NCI-H1930 (cell line): ENCODE data around the gene PARN.
A peak's percentile ranks its signal among the peaks of the same experiment; 100 is the strongest.

Source experiments
- DNase-seq, 2 experiments: peaks; one replicate each; lab custom pipeline; 2025; lab: John Stamatoyannopoulos, UW

PARN gene

DNA sequence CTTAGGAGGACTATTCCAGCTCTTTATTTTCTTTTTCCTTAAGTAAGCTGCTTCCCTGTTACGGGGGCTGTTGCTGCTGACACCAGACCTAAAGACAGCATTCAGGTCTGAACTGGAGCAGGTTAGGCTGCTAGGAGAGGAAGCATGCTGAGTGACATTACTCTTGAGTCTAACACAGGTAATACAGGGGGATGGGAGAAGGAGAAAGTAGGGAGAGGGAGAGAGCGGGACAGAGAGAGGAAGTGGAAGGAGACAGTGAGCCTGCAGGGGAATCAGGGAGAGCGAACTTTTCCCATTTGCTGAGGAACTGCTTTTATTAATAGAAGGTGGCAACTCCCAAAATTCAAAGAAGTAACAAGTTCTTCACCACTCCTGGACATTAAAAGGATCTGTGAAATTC, 130.9 kb downstream of the PARN start:
- no peak for DNase-seq

GRCh38 chr16:14497245-14498082, 132.6 kb downstream of the PARN start:
- no peak for DNase-seq

DNA sequence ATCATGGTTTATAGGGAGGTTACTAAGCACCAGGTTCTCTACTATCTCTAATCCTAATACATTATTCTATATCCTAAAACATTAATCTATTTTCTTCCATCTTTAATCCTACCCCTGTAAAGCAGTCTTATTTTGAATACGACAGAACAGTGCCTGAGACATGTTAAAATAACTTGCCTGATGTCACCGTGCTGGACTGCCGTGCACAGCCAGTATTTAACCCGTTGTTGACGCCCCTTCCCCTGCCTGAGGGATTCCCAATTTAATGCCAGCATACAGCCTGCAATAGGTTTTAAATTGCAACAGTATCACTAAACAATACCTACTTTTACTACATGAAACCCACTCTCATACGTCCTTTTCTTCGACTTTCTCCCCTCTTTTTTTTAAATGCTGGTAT, 133.3 kb downstream of the PARN start:
- DNase-seq = no peak

- DNase-seq = no peak
These were observed 133.9 kb downstream of the PARN start for GRCh38 chr16:14496047-14496770.

DNA sequence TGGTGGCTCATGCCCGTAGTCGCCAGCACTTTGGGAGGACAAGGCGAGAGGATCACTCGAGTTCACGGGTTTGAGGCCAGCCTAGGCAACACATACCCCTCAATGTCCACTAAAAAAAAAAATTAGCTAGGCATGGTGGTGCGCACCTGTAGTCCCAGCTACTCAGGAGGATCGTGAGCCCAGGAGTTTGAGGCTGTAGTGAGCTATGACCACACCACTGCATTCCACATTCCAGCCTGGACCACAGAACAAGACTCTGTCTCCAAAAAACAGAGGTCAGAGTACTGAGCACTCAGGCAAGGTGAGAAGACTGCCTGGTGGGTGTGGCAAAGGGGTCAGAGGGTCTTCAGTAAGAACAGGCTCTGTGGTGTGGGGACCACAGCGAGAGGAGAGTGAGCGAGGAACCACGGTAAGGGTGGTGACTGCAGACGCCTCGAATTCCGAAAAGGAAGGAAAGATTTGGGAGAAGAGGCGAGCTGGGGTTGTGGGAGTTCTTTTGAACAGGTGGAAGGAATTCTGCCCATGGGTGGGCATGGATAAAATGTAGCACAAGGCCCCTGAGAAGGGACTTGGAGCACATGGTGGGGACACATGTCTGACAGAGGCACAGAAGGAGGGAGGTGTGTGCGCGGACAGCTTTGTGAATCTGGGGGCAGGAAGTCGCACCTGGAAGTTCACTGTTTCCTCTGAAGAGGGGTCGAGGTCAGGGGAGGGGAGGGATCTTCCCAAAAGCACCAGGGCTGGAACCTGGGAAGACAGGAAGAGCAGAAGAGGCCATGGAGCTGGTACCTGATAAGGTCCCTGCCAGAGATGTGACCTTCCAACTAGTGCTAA, 134.6 kb downstream of the PARN start:
- DNase-seq = no peak

GRCh38 chr16:14494396-14494966, 135.6 kb downstream of the PARN start:
- no peak for DNase-seq

GRCh38 chr16:14493791-14494190, 136.3 kb downstream of the PARN start:
- DNase-seq = no peak

DNA sequence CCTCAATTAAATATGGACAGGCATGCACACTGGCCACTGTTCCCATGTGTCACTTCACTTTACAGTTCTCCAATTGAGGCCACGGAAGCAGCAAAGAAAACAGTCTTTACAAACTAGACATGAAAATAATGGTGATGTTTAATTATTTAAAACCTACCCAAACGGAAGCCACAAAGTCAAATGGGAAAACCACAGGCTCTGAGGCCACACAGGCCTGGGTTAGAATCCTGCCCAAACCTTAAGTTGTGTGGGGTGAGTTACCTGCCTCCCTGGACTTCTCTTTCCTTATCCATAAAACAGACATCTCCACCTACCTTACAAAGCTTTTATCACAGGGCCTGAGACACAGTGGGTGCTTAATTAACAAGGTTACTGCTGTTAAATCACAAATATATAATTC, 137.4 kb downstream of the PARN start:
- no peak for DNase-seq

- no peak for DNase-seq
These were observed 138.1 kb downstream of the PARN start for GRCh38 chr16:14491861-14492529.

- DNase-seq = no peak
These were observed 139.8 kb downstream of the PARN start for GRCh38 chr16:14490235-14490634.

GRCh38 chr16:14489460-14489859, 140.6 kb downstream of the PARN start:
- peak in 1 of 2 experiments; percentile 14 for DNase-seq

DNA sequence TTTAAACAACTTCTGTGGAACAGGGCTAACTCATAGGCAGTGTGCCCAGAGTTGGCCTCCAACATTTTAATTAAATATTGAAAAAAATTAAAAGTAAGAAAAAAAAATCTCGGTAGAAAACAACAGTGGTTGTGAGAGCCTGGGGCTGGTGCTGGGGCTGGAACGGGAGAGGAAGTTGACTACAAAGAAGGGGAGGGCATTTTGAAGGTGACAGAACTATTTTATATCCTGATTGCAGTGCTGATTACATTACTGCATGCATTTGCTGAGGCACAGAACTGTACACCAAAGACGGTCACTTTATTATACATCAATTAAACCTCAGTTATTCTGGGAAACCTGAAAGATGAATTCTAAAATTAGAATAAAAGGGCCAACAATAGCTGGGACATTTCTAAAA, 142.5 kb downstream of the PARN start:
- DNase-seq = no peak

GRCh38 chr16:14486520-14487303, 143.3 kb downstream of the PARN start:
- no peak for DNase-seq

GRCh38 chr16:14485811-14486519, 144.1 kb downstream of the PARN start:
- DNase-seq = no peak

GRCh38 chr16:14485121-14485551, 144.9 kb downstream of the PARN start:
- no peak for DNase-seq

- no peak for DNase-seq
These were observed 146.2 kb downstream of the PARN start for GRCh38 chr16:14483819-14484385.

GRCh38 chr16:14476183-14476582, 153.9 kb downstream of the PARN start:
- DNase-seq = no peak

DNA sequence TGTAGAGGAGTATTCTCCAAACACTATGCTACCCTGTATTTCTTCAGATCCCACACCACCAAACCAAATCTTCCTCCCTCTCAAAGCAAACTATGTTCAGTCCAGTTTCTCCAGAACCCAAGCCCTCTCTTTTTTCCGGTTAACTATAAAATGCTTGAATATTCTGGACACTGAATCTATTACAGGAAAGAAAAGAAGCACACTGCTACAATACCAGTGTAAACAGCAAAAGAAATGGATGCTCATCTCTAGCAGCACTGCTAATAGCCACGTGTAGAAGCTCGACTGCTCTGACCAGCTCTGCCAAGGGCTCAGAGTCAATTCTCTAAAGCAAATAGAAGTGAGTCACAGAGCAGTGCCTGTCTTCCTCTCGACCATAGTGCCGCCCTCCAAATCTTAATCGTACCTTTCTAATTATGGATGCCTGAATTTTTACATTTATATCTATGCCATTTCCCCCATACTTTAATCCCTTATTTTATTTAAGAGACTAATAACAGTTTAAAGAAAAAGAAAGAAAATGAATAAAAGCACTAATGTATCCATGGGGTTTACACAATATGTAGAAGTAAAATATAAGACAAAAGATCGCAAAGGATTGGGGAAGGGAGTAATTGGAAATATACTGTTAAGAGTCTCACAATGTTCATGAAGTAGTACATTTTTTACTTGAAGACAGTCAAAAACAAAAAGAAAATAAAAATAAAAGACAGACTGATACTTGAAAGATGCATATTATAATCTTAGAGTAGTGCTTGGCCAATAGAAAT, 154.5 kb downstream of the PARN start:
- DNase-seq = no peak

GRCh38 chr16:14473488-14473887, 156.6 kb downstream of the PARN start:
- no peak for DNase-seq
